ENCODE measurements around the gene HIVEP1.

- TF ChIP-seq POLR2A (IDR thresholded peaks at IDR 0.05) (no peak), CTCF (IDR thresholded peaks at IDR 0.05) (no peak)
These were observed 126.8 kb downstream of the HIVEP1 start for GRCh38 chr6:12138936-12139335.

All from prostate gland (tissue), 2 donors.